Fibroblast of skin of left quadriceps (primary cell): ENCODE measurements around the gene PGM5.

Experiments used
- DNase-seq, 2 experiments: peaks; one replicate each; pipeline ENCODE4 v3.0.0-alpha.2; 2013; ENCODE audit warnings: low read depth in 2 of 2

Gene PGM5

GRCh38 chr9:68495247-68495646 is 138.8 kb downstream of the PGM5 start:
- DNase-seq, result no peak

DNA sequence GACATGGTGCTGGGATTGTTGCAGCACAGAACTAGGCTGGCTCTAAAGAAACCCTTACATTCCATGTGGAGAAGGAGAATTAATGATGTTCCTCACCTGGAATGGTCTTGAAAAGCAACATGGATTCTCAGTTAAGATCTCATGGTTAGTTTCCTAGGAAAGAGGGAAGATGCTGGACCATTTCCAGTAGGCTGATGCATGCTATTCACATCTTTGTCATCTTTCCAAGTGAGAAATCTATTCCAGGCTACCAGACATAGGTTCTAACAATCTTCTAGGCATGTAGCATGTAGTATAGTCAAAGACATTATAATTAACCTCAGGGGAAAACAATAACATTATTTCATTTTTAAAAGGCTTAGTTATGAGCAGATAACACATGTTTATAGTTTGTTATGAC is 139.9 kb downstream of the PGM5 start:
- DNase-seq, result no peak

DNA sequence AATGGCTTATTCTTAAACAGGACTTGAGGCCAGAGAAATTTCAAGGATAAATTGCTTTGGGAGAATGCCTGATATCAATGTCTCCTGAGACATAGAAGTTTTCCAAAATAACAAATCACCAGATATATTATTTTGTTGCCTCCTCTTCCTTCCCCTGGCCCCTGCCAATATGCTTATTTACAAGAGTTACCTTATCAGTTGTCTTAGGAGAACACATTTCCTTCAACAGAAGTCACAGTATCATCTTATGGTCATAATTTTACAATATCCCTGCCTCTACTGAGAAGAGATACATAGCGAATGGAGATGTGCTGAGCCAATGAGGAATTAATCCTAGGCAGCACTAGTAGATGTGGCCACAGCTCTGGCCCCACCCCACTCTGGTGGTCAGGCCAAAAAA is 141.2 kb downstream of the PGM5 start:
- no peak for DNase-seq

DNA sequence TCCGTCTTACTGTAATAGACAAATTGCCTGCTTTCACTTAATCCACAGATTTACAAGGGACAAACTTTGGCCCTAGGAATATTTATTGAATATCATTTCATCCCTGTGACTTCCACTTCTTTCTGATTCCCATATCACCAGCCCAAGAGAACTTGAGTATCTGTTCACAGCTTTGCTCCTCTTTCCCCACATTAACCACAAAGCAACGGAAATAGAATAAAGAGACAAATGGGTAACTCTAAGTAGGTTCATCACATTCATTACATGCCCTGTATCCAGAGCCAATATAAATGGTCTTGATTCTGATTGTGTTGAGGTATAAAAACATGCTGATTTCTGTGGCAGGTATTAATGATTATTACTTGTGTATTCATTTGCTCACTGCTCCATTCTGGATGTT is 142.4 kb downstream of the PGM5 start:
- no peak for DNase-seq

- DNase-seq, result no peak
Observed at GRCh38 chr9:68500457-68501381, 144.3 kb downstream of the PGM5 start.

DNA sequence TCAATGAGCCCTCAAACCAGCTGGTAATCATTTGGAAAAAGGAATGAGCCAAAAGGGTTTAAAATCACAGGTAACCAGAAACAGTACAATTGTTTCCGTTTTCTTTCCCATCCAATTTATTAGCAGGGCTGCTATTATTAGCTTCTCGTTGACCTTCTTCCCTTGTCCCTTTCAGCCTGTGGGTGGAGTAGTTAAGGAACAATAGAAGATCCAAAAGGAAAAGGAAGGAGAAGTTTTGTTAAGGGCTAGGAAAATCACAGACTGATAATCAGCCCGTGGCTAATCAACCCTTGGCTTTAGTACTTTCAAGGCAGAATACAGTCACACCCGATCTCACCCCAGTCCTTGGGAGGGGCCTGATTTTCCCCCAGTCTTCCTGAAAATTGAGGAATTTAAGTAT is 145.9 kb downstream of the PGM5 start:
- DNase-seq, result no peak

DNA sequence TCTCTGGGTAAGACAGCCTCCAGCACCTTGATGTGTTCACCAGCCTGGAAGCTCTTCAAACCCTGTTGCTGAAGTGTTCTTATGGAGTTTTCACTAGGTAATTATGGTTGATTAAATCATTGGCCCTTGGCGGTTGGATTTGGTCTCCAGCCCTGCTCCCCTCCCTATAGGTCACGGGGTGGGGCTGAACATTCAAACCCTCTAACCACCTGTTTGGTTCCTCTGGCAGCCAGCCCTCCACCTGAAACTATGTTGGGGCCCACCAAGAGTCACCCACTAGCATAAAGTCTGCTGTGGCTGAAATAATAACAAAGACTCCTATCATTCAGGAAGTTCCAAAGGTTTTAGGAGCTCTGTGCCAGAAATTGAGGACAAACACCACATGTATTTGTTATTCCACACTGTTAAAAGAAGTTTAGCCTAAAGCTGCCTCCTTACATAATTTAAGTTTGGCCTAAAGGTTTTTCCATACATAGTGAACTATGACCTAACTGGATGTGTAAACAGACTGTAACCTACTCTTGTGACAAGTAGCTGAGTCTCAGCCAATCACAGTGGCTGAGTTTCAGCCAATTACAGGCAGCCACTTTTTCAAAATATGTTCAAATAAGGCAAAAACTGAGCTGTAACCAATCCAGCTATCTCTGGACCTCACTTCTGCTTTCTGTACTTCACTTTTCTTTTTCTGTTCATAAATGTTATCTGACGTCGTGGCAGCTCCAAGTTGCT is 149.4 kb downstream of the PGM5 start:
- DNase-seq, result no peak

- no peak for DNase-seq
Observed at GRCh38 chr9:68506551-68506950, 150.1 kb downstream of the PGM5 start.

GRCh38 chr9:68507130-68507805 is 150.9 kb downstream of the PGM5 start:
- DNase-seq, result no peak

DNA sequence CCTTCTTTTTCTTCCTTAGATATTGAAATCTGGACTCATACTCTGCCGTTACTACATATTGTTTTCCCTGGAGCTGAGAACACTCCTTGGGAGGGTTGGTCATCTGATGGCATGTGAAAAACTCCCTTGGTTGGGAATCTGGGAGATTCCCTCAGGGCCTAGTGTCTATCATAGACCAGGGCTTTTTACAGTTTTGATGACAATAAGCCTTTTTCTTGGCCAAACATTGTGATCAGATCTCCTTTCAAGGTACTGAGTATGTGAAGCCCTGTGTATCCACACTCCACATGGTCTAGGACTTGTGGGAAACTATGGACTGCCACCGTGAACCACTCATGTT is 151.4 kb downstream of the PGM5 start:
- DNase-seq, result no peak

GRCh38 chr9:68508547-68508946 is 152.1 kb downstream of the PGM5 start:
- DNase-seq, result no peak

- DNase-seq, result no peak
Observed at GRCh38 chr9:68509689-68510088, 153.3 kb downstream of the PGM5 start.

GRCh38 chr9:68513385-68513784 is 157.0 kb downstream of the PGM5 start:
- no peak for DNase-seq

GRCh38 chr9:68513981-68514380 is 157.6 kb downstream of the PGM5 start:
- DNase-seq, result no peak

GRCh38 chr9:68515326-68516017 is 159.1 kb downstream of the PGM5 start:
- DNase-seq, result no peak

DNA sequence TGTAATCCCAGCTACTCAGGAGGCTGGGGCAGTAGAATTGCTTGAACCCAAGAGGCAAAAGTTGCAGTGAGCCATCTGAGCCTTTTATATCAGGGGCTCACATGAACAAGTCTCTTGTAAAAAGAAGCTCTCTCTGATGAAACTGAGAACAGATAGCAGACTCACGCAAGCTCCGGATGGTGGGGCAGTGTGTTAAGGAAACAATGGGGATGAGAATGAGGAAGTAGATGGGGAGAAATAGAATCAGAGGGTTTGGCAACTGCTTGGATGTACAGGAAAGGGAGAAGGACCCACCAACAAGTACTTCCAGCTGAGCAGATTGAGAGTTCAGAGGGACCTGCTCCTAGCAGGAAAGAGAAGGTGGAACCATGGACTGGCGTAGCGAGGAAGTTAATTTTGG is 165.7 kb downstream of the PGM5 start:
- no peak for DNase-seq

DNA sequence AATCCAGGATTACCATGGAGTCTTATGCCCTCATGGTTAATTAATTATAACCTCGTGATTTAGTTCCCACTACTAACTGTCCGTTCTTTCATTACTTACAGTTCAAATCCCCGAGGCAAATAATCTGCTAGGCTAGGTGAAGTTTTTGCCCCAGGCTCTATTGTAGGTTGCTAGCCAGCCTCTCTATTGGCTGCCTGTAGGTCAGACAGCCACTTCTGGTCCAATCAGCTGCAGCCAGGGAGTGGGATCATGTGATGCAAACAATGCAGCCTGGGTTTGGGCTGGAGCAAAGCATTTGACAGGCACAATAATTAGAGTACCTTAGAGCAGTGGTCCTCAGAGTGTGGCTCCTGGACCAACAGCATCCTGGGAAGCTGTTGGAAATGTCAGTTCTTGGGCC is 166.5 kb downstream of the PGM5 start:
- DNase-seq, result no peak

GRCh38 chr9:68523367-68523936 is 167.0 kb downstream of the PGM5 start:
- no peak for DNase-seq

- no peak for DNase-seq
Observed at GRCh38 chr9:68530618-68531017, 174.2 kb downstream of the PGM5 start.

- no peak for DNase-seq
Observed at GRCh38 chr9:68532131-68532530, 175.7 kb downstream of the PGM5 start.

DNA sequence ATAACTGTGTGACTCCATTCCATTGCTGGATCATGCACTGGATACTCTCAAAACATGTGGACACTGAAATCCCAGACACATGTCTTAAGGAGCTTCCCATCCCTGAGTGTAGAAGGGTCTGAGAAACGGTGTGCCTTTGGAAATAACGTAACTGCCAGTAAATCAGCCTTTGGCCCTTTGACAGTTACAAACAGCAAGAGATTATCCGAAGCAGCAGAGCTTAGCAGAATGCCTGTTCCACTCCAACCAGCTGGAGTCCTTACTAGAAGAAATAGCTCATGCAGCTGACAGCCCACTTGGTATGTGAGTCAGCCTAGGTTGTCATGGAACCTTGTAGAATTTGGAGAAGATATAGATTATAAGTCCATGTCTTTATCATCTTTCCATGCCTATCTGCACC is 177.3 kb downstream of the PGM5 start:
- DNase-seq, result no peak
